Right cardiac atrium (tissue), 5 donors: Measurements from ENCODE around the gene CHRNA3. TPM values are rescaled to one million over a fixed set of nuclear protein-coding genes. Genes with fewer than 3 reads are reported as not detected.
"Not testable (repeated sequence)": the region's sequence is repeated elsewhere in the genome, so short reads cannot be mapped to it uniquely, and the experiment has no call there.

Experiments used
- ATAC-seq, 2 donors: fragments of 200-7000 bp; cut with Tn5 transposase; one replicate each; pipeline versions ENCODE4 v1.8.0 to v1.9.1; 2020; ENCODE audit warnings: moderate library complexity in 2 of 2, mild to moderate bottlenecking in 1 of 2
- DNase-seq, 3 donors: peaks; one replicate each; pipeline ENCODE4 v3.0.0-alpha.2; 2020
- H3K27ac ChIP-seq: one replicate; pipeline ENCODE4 v1.5.1; 2013; ENCODE audit warnings: mild to moderate bottlenecking, low read length, control low read depth, moderate library complexity
- H3K27me3 ChIP-seq: one replicate; pipeline ENCODE4 v1.6.1; 2013; ENCODE audit not compliant: control insufficient read depth, insufficient read depth
- H3K4me1 ChIP-seq: one replicate; pipeline ENCODE4 v1.6.1; 2013; ENCODE audit warnings: low read length; ENCODE audit not compliant: control insufficient read depth, insufficient read depth
- H3K4me3 ChIP-seq: one replicate; pipeline ENCODE4 v1.5.1; 2013; ENCODE audit warnings: low read length, control low read depth
- H3K9me3 ChIP-seq: one replicate; pipeline ENCODE4 v1.6.1; 2013; ENCODE audit warnings: low read length; ENCODE audit not compliant: control insufficient read depth
- WGBS: extraction: QIAGEN DNeasy Blood & Tissue Kit; methylation state at CpG from one replicate; pipeline ENCODE4 v1.1.7; 2013; 5-methylcytosine and 5-hydroxymethylcytosine counted together
- intact Hi-C, 4 donors: fragments of 100-400 bp; cut with DNase I; formaldehyde crosslinking; loops; one replicate each; pipeline versions ENCODE4 v1.11.0 to v1.14.0; 2022 to 2023
- polyA plus RNA-seq: library from polyadenylated mRNA; stranded (reverse); fragments of 200-250 nt; gene quantifications from one replicate; pipeline ENCODE4 v1.2.3, GENCODE V29; 2013
- total RNA-seq, 4 donors: library from RNA; stranded (reverse); fragmentation: NEBNext Ultra II Directional; extraction: Animal tissue kit (Norgen Biotek cat#: 25700); gene quantifications; one replicate each; pipeline ENCODE4 v1.2.1, GENCODE V29; 2021
- donor health status: healthy with polysubstance abuse.
- donor health status: DM: no; HTN: yes; CAD: no.
- donor health status: DM: no; HTN: no; CAD: no.
- donor health status: DM: no; HTN: yes; CAD: no; lungs with severe emphysema.
- donor health status: DM: yes; HTN: yes; CAD: no.

CHRNA3 gene
- total and polyA plus RNA-seq, 5 donors = 0.11 to 1.3 (median 0.99) TPM; not detected in 1

DNA sequence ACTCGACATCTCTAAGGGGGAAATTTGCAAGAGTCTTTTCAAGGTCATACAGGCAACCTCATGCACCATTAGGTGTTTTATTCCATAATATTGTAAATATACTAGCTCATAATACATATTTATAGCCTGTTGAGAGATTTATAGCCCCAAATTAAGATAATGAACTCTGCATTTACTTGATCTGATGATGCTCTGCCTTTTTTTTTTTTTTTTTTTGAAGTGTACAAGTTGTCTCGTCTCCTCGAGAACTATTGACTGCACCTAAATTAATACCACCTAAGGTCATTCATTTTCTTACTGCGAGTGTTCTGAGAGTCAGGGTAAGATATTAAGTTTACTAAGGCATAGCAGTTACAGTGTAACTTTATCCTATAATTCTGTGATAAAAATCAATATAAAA lies 49.4 kb downstream of the CHRNA3 start:
- Histone ChIP-seq H3K27ac (no peak overlapping the region), H3K4me1 (no peaks in the 10 kb centered on the region), H3K27me3 (no peaks in the 10 kb centered on the region), H3K4me3 (no peak overlapping the region), H3K9me3 (no peaks in the 10 kb centered on the region)
- no peak for ATAC-seq
- no peak for DNase-seq
- intact Hi-C loops = no loop called here
- WGBS = 75% methylated on average over 4 of the region's 4 CpGs

DNA sequence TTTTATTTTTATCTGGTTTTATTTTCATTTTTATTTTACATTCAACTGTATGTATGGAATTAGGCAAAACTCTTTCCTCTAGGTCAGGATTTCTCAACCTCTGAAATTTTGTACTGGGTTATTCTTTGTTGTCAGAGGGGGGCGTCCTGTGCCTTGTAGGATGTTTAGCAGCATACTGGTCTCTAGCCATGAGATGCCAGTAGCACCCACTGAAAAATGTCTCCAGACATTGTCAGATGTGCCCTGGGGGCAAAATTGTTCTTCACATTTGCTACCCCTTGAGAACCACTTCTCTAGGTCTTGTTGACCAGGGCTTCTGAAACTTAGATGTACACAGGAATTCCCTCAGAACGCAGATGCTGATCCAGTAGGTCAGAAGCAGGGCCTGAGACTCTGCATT lies 50.1 kb downstream of the CHRNA3 start:
- 92% methylated on average over 2 of the region's 2 CpGs for WGBS
- no peak overlapping the region for H3K27ac ChIP-seq
- intact Hi-C loops = no loop called here
- no peaks in the 10 kb centered on the region for H3K9me3 ChIP-seq
- no peaks in the 10 kb centered on the region for H3K4me1 ChIP-seq
- ATAC-seq (no peak), DNase-seq (no peak)
- H3K4me3 ChIP-seq = no peak overlapping the region
- H3K27me3 ChIP-seq = no peaks in the 10 kb centered on the region

DNA sequence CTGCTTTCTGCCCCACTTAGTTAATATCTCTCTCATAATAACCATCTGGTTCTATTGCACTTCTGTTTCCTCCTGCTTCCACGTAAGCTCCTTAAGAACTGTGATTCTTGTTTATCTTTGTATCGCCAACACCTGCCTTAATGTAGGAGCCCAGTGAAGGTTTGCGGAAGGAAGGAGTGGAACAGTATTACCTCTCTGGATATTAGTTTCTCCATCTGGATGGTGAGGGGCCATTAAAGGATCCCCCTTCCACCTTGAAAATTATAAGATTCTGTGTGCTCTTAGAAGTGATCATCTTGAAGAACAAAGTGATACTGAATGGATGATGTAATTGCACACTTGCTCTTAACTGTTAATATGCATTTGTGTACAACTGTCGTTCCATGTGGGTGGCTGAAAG lies 53.3 kb downstream of the CHRNA3 start:
- no peak overlapping the region for H3K27ac ChIP-seq
- intact Hi-C loops = no loop called here
- no peak overlapping the region for H3K4me3 ChIP-seq
- H3K9me3 ChIP-seq = no peaks in the 10 kb centered on the region
- H3K4me1 ChIP-seq = no peaks in the 10 kb centered on the region
- WGBS = 74% methylated on average over 4 of the region's 4 CpGs
- DNase-seq (no peak), ATAC-seq (no peak)
- no peaks in the 10 kb centered on the region for H3K27me3 ChIP-seq

DNA sequence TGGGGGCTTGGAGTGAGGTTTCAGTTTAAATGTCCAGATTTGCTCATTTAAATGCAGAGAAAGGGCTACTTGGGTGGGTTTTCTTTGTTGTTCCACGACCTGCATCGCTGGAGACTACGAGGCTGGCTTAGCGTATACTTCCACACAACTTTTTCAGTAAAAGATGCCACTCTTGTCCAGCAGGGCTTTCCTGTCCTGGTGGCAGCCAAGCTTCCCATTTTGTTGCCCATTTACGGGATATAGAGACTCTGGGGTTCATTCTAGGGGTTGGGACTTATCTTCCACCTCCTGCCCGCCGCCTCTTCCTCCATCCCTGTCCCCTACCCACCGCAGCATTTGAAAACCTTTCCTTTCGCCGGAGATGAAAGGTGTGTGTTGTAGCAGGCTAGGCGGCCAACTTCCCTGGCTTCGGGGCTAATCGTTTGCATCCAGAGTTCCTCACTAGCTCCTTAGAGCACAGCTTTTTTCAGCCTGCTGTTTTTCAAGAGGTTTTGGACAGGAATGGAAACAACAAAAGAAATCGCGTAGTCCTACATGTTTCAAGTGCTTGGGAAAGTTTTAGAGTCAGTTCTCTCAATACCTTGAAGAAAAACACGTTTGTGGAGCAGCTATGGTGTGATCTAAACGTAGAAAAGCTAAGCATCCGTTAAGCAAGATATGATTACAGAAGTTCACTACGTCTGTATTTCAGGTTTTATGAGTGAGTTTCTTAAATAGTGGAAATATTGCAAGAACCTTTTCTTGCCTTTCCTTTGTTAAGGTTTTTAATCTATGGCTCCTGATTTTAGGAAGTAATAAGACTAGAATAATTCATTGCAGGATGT lies 54.6 kb downstream of the CHRNA3 start:
- ATAC-seq = peak; percentile 7 to 22

DNA sequence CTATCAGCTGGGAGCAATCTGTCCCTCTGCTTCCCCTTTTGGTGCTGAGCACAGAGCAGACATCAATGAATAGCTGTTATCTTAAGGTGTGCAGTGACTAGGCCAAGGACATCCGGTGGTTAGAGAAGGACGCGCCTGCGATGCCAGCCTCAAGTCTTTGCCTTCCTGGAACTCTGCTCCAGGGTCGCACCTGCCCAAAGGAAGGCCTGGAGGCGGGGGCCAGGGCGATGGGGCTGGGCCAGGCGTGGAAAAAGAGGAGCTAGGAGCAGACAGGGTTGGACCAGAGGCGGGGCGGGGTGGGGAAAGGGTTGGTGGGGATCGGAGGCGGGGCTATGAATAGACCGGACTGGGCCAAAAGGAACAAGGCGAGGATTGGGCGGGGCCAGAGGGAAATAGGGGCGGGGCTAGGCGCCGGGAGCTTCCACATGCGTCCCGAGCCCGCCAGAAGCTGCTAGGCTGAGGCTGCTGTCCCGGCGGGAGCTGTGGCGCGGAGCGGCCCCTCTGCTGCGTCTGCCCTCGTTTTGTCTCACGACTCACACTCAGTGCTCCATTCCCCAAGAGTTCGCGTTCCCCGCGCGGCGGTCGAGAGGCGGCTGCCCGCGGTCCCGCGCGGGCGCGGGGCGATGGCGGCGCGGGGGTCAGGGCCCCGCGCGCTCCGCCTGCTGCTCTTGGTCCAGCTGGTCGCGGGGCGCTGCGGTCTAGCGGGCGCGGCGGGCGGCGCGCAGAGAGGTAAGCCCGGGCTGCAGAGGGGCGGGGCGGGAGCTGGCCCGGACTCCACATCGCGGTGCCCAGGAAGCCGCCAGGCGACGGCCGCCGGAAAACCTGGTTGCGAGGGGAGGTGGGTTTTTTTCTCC lies 55.5 kb downstream of the CHRNA3 start, which contains the start of gene CHRNA5:
CHRNA5 (plus strand) TSS at position 424 of the 854 bp plus-strand sequence; CDS start at position 624, 200 bp downstream.
- intact Hi-C loops = no loop called here
- under 1% methylated on average over 75 of the region's 75 CpGs for WGBS
- Histone ChIP-seq H3K9me3 (no peaks in the 10 kb centered on the region), H3K27ac (no peak within 1 kb of the TSS), H3K27me3 (no peaks in the 10 kb centered on the region), H3K4me1 (no peaks in the 10 kb centered on the region), H3K4me3 (peak within 1 kb of the TSS; percentile 57)
- peak; percentile 96 to 97 for ATAC-seq
- peak; percentile 77 to 96 (median 94) for DNase-seq

More for the DNA sequence above, 54.6 kb downstream of the CHRNA3 start:
- no peaks in the 10 kb centered on the region for H3K9me3 ChIP-seq
- no peak for DNase-seq
- 4% methylated on average over 19 of the region's 19 CpGs for WGBS
- H3K4me3 ChIP-seq = peak overlapping the region; percentile 57
- intact Hi-C loops = no loop called here
- H3K27ac ChIP-seq = no peak overlapping the region
- no peaks in the 10 kb centered on the region for H3K4me1 ChIP-seq
- H3K27me3 ChIP-seq = no peaks in the 10 kb centered on the region

DNA sequence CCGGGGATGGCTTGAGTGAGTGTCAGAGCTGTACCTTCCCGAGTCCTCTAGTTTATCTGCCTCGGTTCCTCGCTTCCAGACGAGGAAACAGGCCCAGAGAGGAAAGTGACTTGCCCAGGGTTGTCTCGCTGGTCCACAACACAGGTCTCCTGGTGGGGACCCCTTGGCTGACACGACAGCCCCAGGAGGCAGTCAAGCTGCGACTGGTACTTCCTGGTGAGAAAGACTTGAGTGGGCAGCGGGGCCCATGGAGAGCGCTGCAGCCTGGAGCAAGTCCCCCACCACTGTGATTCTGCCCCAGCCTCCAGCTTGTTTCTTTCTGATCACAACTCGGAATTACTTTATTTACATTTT lies 56.1 kb downstream of the CHRNA3 start:
- Histone ChIP-seq H3K9me3 (no peaks in the 10 kb centered on the region), H3K4me3 (peak overlapping the region; percentile 57), H3K4me1 (no peaks in the 10 kb centered on the region), H3K27ac (no peak overlapping the region), H3K27me3 (no peaks in the 10 kb centered on the region)
- WGBS = 52% methylated on average over 11 of the region's 11 CpGs
- peak in 1 of 3 donors; percentile 38 for DNase-seq
- intact Hi-C loops = no loop called here
- peak; percentile 18 to 27 for ATAC-seq

DNA sequence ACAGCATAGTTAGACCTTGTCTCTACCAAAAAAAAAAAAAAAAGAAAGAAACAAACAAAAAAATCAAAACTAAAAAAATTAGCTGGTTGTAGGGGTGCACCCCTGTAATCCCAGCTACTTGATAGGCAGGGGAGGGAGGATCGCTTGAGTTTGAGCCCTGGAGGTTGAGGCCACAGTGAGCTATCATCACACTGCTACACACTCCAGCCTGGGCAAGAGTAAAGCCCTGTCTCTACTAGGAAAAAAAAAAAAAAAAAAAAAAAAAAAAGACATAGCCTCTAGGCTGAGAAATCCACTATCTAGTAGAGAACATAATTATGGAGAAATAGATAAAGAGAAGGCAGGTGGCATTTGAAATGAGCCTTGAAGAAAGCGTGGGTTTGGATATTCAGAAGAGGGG lies 57.7 kb downstream of the CHRNA3 start:
- H3K27me3 ChIP-seq = no peaks in the 10 kb centered on the region
- no peak overlapping the region for H3K4me3 ChIP-seq
- H3K27ac ChIP-seq = no peak overlapping the region
- 89% methylated on average over 2 of the region's 2 CpGs for WGBS
- intact Hi-C loops = no loop called here
- ATAC-seq (no peak), DNase-seq (no peak)
- H3K9me3 ChIP-seq = no peaks in the 10 kb centered on the region
- no peaks in the 10 kb centered on the region for H3K4me1 ChIP-seq

DNA sequence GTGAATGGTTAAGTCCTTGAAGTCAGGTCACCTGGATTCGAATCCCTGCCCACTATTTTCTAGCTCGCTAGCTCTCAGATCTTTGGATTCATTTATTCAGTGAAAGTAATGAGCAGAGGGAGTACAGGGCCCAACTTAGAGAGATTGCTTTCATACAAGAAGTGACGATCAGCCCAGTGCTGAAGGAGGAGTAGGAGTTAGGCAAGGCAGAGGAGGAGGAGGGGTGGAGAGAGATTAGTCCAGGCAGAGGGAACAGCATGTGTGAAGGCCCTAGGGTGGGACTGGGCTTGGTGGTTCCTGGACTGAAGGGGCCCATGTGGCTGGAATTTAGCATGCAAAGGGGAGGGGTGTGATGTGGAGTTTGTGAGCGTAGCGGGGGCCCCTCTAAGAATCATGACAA lies 59.3 kb downstream of the CHRNA3 start:
- Histone ChIP-seq H3K4me1 (no peaks in the 10 kb centered on the region), H3K4me3 (no peak overlapping the region), H3K27ac (no peak overlapping the region), H3K9me3 (no peaks in the 10 kb centered on the region), H3K27me3 (no peaks in the 10 kb centered on the region)
- intact Hi-C loops = no loop called here
- no peak for DNase-seq
- ATAC-seq = no peak
- 82% methylated on average over 5 of the region's 5 CpGs for WGBS

DNA sequence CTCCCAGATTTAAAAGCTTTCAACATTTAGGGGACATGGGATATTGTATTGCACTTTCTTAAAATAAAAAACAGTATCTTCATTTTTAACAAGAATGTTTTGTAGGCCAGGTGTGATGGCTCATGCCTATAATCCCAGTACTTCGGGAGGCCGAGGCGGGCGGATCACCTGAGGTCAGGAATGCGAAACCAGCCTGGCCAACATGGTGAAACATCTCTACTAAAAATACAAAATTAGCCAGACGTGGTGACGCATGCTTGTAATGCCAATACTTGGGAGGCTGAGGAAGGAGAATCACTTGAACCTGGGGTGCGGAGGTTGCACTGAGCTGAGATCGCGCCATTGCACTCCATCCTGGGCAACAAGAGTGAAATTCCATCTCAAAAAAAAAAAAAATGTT lies 60.6 kb downstream of the CHRNA3 start:
- intact Hi-C loops, H3K9me3 ChIP-seq, ATAC-seq, H3K27me3 ChIP-seq, H3K27ac ChIP-seq, DNase-seq, H3K4me1 ChIP-seq, H3K4me3 ChIP-seq: not testable (repeated sequence)
- WGBS = 90% methylated on average over 10 of the region's 10 CpGs

DNA sequence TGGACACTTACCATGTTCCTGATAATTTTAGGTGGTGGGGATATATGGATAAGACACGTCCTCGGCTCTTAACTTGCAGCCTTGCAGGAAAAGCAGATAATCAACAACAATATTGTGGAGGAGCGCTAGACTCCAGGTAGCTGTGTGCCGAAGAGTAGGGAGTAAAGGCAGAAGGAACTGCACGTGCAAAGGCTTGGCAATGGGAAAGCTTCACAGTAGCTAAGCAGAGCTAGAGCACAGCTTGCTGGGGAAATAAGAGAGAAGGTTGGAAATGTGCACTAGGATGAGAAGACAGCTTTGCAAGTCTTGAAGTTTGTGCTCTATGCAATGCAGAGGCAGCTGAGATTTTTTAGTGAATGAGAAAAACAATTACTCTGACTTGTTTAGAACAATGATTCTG lies 68.2 kb downstream of the CHRNA3 start:
- Histone ChIP-seq H3K27me3 (no peaks in the 10 kb centered on the region), H3K4me1 (no peaks in the 10 kb centered on the region), H3K4me3 (no peak overlapping the region), H3K27ac (no peak overlapping the region), H3K9me3 (no peaks in the 10 kb centered on the region)
- no peak for ATAC-seq
- no peak for DNase-seq
- intact Hi-C loops = no loop called here
- WGBS = 41% methylated on average over 5 of the region's 5 CpGs

DNA sequence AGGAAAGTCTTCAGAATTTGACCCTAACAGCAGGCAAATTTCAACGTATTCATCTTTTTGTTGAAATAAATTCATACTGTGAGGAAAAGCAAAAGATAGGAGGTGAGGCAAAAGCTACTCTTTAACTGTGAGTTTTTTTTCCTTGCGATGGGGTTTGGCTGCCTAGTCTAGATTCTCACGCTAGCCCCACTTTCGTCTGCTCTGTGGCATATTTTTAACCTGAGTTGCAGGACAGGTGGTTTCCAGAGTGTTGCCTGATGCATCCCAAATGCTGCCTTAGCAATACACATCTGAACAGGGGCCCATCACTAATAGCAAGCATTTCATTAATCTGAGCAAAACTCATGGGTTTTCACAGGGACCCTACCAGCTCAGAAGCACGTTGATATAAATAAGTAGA lies 68.9 kb downstream of the CHRNA3 start:
- H3K4me3 ChIP-seq = no peak overlapping the region
- ATAC-seq (no peak), DNase-seq (no peak)
- no peaks in the 10 kb centered on the region for H3K27me3 ChIP-seq
- H3K4me1 ChIP-seq = no peaks in the 10 kb centered on the region
- WGBS = 84% methylated on average over 5 of the region's 5 CpGs
- intact Hi-C loops = no loop called here
- no peaks in the 10 kb centered on the region for H3K9me3 ChIP-seq
- no peak overlapping the region for H3K27ac ChIP-seq
